ENCODE measurements around the gene UQCC5.

The UQCC5 gene, protein sequence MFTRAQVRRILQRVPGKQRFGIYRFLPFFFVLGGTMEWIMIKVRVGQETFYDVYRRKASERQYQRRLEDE

DNA sequence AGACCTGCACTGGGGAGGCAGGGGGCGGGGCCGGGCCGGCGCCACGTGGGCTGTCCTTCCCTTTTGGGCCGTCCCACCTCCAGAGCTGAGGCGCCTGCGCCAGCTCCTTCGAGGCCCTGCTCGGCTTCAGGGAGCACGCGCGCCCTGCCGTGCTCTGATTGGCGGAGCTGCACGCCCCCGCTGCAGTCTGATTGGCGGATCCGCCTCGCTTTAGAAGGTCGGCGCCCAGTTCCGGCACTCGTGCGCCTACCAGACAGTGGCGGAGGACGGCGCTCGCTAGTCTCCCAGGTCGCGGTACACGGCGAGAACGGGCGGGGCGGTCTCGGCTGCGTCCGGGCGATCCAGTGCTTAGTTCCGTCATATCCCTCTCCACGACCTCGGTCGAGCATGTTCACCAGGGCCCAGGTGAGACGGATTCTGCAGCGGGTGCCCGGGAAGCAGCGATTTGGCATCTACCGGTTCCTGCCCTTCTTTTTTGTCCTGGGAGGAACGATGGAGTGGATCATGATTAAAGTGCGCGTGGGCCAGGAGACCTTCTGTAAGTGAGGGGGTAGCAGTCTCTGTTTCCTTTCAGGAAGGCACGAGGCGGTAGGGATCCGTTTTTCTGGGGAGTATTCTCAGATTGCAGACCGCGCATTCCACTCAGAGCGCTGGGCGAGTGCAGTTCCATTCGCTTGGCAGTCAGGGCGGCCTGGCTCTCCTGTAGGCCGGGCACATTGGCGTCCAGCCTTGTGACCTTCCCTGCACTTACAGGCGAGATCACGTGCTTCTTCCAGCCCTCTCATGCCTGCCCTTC, at the start of gene UQCC5:
TSS of gene UQCC5 (plus strand) at position 237 of the 796 bp plus-strand sequence. CDS start at position 388, 151 bp downstream.
- peak; percentile 92 for DNase-seq

DNA sequence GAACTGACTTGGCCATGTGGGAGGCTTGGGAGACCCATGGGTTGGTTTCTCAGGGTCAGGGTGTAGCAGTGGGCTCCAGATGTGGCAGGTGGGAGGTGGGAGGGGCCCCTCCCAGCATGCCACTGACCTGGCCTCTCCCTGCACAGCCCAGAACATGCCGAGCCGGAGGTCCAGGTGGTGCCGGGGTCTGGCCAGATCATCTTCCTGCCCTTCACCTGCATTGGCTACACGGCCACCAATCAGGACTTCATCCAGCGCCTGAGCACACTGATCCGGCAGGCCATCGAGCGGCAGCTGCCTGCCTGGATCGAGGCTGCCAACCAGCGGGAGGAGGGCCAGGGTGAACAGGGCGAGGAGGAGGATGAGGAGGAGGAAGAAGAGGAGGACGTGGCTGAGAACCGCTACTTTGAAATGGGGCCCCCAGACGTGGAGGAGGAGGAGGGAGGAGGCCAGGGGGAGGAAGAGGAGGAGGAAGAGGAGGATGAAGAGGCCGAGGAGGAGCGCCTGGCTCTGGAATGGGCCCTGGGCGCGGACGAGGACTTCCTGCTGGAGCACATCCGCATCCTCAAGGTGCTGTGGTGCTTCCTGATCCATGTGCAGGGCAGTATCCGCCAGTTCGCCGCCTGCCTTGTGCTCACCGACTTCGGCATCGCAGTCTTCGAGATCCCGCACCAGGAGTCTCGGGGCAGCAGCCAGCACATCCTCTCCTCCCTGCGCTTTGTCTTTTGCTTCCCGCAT, 49.2 kb upstream of the UQCC5 start:
- no peak for DNase-seq

DNA sequence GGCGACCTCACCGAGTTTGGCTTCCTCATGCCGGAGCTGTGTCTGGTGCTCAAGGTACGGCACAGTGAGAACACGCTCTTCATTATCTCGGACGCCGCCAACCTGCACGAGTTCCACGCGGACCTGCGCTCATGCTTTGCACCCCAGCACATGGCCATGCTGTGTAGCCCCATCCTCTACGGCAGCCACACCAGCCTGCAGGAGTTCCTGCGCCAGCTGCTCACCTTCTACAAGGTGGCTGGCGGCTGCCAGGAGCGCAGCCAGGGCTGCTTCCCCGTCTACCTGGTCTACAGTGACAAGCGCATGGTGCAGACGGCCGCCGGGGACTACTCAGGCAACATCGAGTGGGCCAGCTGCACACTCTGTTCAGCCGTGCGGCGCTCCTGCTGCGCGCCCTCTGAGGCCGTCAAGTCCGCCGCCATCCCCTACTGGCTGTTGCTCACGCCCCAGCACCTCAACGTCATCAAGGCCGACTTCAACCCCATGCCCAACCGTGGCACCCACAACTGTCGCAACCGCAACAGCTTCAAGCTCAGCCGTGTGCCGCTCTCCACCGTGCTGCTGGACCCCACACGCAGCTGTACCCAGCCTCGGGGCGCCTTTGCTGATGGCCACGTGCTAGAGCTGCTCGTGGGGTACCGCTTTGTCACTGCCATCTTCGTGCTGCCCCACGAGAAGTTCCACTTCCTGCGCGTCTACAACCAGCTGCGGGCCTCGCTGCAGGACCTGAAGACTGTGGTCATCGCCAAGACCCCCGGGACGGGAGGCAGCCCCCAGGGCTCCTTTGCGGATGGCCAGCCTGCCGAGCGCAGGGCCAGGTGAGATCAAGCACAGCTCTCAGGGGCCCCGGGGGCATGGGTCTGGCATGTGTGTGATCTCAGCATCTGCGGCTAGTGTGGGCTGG, 48.4 kb upstream of the UQCC5 start:
- DNase-seq = no peak

DNA sequence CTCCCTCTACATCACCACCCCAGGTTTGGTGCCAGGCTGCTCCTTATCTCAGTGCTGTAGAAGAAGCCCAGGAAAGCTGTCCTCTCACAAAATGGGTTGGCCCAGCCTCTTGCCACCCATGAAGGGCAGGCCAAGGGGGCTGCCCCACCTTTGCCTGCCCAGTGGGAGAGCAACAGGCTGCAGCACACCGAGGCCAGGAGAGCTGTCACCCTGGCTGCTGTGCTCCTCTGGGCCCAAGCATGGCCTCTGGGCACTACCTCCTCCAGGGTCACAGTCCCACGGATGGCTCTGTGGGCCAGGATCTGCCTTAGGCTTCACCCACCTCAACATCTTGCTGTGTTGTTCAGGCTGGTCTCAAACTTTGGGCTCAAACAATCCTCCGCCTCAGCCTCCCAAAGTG, 47.7 kb upstream of the UQCC5 start:
- no peak for DNase-seq

DNA sequence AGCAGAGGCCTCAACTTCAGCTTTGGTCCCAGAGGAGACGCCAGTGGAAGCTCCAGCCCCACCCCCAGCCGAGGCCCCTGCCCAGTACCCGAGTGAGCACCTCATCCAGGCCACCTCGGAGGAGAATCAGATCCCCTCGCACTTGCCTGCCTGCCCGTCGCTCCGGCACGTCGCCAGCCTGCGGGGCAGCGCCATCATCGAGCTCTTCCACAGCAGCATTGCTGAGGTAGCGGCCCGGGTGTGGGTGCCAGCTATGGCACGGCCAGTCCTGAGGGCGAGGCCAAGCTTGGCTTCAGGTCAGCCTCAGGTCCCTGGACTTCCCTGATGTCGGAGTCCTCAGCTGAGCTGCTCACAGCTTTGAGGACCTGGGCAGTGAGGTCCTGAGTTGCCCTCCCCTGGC, 47.0 kb upstream of the UQCC5 start:
- DNase-seq = no peak

DNA sequence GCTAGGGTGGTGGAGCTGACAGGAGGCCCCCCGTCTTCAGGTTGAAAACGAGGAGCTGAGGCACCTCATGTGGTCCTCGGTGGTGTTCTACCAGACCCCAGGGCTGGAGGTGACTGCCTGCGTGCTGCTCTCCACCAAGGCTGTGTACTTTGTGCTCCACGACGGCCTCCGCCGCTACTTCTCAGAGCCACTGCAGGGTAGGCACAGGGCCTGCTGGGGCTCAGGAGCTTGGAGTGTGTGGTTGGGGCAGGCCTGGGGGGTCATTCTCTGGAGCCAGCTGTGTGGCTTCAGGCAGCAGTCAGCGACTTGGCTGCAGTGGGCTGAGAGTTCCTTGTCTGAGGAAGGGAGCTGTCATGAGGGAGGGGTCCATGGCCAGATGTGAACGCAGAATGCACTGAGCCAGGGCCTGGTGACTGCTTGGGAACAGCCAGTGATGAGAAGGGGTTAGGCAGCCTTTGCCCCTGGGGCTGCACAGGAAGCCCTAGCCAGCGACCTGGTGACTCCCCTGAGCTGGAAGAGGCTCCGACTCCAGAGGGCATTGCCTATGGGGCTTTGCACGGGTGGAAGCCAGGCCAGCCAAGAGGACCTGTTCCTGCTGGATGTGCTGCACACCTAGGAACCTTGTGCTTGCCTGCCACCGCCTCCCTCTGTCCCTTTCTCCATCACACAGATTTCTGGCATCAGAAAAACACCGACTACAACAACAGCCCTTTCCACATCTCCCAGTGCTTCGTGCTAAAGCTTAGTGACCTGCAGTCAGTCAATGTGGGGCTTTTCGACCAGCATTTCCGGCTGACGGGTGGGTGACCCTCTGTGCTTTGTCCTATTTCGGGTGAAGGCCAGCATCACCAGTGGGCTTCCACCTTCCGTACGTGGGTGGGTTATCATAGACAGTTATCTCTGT, 46.1 kb upstream of the UQCC5 start:
- no peak for DNase-seq

DNA sequence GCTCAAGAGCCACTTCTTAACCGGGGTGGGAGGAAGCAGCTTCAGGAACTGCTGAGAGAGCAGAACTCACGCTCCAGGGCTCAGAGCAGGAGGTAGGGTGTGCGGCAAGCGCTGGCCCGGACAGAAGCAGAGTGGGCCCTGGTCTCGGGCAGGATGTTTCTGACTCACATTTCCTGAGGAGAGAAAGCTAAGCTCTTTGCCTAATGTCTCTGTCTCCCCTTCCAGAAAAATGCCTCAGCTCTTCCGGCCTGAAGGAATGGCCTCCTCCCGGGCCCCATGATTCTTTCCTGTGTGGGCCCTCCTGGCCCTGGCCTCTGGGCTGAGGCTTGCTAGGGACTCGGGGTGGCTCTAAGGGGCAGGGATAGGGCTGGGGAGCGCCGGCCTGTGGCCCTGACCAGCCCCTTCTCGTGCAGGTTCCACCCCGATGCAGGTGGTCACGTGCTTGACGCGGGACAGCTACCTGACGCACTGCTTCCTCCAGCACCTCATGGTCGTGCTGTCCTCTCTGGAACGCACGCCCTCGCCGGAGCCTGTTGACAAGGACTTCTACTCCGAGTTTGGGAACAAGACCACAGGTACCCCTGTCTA, 45.4 kb upstream of the UQCC5 start:
- no peak for DNase-seq

DNA sequence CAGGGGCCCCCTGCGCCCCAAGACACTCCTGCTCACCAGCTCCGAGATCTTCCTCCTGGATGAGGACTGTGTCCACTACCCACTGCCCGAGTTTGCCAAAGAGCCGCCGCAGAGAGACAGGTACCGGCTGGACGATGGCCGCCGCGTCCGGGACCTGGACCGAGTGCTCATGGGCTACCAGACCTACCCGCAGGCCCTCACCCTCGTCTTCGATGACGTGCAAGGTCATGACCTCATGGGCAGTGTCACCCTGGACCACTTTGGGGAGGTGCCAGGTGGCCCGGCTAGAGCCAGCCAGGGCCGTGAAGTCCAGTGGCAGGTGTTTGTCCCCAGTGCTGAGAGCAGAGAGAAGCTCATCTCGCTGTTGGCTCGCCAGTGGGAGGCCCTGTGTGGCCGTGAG, 44.3 kb upstream of the UQCC5 start:
- no peak for DNase-seq

DNA sequence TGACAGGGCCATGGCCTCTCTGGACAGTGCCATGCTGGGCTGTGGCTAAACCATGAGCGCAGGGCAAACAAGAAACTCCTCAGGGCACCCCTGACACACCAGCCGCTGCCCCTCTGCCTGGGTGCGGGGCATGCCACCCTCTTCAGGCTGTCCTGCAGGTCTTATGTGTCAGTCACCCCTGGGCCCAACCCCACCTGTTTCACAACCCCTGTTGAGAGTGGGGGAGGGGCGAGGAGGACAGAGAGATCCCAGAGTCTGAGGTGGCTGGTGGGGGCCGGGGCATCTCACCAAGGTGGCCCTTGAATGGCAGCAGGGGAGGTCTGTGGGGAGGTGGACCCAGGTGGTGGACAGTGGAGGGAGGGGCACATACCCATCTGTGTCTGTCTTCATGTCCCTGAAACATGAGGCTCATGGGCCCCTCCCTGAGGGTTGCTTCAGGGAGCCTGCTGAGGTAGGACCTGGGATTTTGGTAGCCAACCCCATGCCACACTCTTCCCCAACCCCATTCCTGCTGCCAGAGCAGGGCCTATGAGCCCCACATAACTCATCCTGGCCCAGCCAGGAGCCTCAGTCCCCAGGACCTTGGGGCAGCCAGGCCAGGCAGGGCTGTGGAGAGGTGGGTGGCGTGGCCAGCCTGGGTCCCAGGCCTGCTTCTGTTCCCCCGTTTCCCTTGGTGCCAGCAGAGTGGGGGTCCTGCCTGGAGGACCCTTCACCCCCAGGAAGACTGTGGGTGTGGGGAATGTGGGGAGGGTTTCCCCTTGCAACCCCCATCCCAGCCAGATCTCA, 43.0 kb upstream of the UQCC5 start:
- no peak for DNase-seq

DNA sequence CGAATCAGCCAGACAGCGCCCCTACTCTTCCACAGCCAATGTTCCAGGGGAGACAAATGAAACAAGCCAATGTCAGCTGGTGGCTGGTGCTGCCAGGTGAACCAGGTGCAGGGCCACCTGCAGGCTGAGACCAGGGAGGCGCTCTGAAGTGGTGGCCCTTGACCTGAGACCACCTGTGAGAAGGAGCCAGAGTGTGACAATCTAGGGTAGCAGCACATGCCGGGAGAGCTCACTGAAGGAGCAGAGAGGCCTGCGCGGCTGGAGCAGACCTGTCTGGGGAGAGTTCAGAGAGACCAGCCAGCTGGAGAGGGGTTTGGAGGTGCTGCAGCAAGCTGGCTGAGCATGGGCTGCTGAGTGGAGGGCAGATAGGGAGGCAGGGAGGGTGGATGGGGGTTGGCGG, 42.0 kb upstream of the UQCC5 start:
- DNase-seq = no peak

DNA sequence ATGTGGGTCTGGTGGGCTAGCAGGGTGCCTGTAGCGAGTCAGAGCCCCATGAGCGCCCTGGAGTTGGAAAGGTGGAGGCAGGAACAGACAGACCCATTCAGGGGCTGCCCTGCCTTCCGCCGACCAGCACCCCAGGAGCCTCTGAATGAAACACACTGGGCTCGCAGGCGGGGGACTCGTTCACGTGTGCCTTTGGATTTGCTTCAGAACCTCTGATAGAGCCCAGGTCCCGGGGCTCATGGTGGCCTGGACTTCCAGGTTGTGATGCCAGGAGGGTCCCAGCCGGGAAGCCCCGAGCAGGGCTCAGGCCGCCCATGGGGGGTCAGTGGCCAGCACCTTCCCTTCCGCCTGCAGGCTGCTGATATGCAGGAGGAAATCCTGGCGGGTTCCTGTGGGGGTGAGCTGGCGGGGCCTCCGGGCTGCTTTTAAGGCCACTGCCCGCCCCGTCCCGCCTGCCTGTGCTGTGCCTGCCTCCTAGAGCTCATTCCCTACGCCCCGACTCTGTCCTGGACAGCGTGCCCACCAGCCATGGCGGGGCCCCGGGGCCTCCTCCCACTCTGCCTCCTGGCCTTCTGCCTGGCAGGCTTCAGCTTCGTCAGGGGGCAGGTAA, 41.4 kb upstream of the UQCC5 start, which contains the start of gene STAB1:
TSS of gene STAB1 (plus strand) at position 453 of the 610 bp plus-strand sequence. CDS start at position 529, 76 bp downstream.
- DNase-seq = no peak

DNA sequence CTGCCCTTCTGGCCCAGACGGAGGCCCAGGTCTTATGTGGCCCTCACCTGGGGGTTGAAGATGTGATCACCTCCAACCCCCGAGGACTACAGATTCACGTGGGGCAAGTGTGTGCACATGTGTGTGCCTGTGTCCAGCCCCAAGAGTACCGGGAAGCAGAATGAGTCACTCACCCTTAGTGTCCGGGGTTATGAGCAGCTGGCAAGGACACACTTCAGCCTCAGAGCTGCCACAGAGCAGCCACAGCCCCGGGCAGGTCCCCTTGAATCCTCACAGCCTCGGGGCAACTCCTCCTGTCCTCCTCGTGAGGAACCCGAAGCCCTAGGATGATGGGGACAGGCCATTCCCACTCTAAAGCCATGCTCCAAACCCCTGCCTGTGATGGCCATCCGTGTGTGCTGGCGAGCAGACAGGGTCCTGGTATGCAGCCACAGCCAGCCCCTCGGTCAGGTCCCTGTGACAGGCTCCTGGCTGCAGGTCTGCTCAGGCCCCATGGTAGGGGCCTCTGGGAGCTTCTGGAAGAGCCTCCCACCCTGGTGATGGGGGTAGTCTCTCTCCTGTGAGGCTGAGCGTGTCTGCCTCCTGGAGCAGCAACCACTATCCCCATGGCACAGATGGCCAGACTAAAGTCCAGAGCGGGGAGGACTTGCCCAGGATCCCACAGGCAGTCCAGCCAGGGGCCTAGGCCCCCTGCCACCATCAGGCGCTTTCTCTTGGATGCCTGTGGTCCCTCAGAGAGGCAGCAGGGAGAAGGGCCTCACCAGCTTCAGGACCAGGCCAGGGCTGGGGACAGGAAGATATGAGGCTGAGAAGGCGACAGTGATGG, 40.4 kb upstream of the UQCC5 start:
- no peak for DNase-seq

DNA sequence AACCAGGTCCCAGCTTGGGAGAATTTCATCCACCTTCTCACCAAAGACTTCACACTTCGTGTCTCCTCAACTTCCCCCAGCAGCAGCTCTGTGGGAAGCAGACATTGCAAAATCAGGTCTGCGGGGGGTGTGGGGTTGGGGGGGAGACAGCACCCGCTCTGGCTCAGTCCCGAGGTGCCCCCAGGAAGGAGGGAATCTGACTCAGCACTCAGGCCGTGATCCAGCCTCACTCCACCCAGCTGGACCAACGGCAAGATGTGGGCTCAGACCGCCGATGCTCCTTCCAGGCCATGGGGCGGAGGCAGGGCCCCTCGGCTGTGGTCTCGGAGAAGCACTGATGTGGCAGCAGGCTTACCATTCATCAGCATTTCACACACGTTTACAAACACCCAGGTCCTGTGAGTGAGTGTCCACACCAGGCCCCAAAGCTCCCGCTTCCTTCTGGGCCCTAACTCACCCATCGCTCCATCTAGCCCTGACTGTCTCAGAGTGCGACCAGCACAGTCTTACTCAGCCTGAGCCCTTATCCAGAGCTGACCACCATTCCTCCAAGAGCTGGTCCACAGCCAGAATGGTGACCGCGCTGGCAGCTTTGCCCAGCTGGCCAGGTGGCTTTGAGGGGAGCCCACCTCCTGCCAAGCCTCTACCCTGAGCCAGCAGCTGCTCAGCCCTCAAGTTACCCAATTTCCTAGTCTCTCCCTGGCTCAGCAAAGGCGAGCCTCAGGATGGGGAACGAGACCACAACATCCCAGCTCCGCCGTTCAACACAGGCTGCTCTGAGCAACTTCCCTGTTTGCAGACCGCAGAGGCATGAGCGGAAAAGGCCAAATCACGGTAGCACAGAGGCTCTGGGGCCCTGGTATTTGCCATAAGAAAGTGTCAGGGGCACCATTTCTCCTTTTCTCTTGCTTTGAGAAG, 38.0 kb upstream of the UQCC5 start:
- peak; percentile 98 for DNase-seq

DNA sequence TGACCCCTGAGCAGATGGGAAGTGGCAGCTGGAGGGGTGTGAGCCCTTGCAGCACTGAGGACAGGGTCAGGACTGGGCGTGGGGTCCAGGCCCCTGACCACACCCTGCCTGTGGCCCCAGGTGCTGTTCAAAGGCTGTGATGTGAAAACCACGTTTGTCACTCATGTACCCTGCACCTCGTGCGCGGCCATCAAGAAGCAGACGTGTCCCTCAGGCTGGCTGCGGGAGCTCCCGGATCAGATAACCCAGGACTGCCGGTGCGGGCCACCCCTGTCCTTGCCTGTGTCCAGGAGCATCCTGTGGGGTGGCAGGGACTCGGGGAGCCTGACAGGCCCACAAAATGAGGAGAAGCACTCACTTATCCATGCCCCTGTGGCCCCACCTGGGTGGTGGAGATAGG, 35.4 kb upstream of the UQCC5 start:
- no peak for DNase-seq

DNA sequence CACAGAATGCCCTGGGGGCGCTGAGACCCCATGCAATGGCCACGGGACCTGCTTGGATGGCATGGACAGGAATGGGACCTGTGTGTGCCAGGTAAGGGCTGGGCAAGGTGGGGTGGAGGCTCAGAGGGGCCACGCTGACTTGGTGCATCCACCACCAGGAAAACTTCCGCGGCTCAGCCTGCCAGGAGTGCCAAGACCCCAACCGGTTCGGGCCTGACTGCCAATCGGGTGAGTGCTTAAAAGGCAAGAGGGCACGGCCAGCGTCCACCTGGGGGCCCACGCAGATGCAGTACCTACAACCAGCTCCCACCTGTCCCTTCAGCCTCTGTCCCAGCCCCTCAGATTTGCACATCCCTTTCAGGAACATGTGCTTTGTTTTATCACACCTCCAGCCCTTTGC, 34.4 kb upstream of the UQCC5 start:
- DNase-seq = no peak

DNA sequence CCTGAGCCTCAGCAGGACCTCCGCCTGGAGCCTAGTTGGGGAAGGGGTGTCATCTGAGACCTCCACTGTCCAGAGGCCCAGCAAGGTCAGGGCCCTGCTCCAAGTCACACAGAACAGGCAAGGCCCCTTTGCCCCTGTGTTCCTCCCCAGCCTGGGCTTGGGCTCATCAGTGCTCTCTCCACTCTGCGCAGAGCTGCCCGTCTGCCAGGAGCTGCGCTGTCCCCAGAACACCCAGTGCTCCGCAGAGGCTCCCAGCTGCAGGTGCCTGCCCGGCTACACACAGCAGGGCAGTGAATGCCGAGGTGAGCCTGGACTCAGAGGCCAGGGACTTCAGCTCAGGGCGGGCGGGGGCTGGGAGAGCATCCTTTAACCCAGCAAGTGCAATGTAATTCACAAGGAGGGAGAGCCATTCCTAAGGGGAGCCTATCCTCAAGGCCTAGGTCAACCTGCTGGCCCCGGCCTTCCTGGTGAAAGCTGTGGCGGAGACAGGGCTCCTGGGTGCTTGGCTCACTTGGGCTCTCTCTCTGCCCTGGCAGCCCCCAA, 33.5 kb upstream of the UQCC5 start:
- no peak for DNase-seq

DNA sequence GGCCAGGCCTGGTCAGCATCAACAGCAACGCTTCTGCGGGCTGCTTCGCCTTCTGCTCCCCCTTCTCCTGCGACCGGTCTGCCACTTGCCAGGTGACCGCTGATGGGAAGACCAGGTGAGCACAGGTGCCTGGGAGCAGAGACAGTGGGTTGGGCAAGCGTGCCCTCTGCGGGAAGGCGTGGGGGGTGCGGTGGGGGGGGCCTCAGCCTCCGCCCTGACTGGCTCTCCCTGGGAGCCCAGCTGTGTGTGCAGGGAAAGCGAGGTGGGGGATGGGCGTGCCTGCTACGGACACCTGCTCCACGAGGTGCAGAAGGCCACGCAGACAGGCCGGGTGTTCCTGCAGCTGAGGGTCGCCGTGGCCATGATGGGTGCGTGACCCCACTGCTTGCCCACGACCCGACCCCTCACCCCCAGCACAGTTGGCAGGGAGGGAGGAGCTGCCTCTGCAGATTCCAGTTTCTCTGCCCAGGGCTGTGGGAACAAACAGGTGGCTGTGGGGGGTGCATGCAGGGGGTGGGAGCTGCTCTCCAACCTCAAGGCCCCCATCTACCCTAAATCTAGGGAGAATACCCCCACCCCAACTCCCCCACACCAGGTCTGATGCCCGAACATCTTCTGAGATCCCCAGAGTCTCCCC, 32.5 kb upstream of the UQCC5 start:
- DNase-seq = no peak

Data from SIG-M5 (cell line).